ENCODE data around the gene FAM107A. TPM values are rescaled to one million over a fixed set of nuclear protein-coding genes. Genes with fewer than 3 reads are reported as not detected.

FAM107A gene
- total RNA-seq, 1 experiment from 2014 or later = not detected

DNA sequence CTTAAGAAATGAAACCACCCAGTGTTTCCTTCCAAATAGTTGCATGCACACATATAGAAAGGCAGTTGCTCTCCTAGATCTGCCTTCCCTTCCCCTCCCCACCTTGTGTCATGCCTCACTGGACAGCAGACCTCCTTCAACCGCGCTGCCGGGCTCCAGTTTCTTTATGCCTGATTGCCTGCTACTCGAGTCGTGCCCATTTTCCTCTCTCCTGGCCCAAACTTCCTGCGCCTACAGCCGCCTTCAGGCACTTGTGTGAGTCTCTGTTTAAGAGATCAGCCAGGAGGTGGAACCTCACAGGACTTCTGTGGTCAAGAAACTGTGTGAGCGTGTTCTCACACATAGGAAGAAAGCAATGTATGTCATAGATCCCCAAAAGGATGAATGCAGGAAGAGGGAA is 8.8 kb upstream of the FAM107A start:
- BruUV-seq (replicated peaks) = no TSS peak
- Histone ChIP-seq H3K9me3 (no peaks in the 10 kb centered on the region), H3K4me3 (ENCODE audit: low read depth, low read length) (no peak overlapping the region), H3K27me3 (replicated peaks; ENCODE audit: control insufficient read depth, insufficient read depth, low read length) (no peaks in the 10 kb centered on the region; the same call in none of the 2 replicates), H3K36me3 (ENCODE audit: control insufficient read depth, insufficient read depth, low read length) (no peaks in the 10 kb centered on the region), H3K4me1 (peaks cover 5% of the 10 kb centered on the region; the same call in 1 of the 2 replicates)
- DNase-seq = no peak
- ChIA-PET POLR2A (no interaction called here), CTCF (interaction anchor here (0.6 to 1.3 kb wide), 3 partner anchors 28 to 344 kb away, joined by 3 to 8 read pairs (median 4); no protein-coding TSS in a partner anchor)
- Mint-ChIP-seq H3K27ac (ENCODE audit: unreplicated experiment) (no peak overlapping the region), H3K27me3 (ENCODE audit: insufficient read depth, unreplicated experiment) (peaks cover 5% of the 10 kb centered on the region), H3K9me3 (ENCODE audit: unreplicated experiment) (peaks cover 6% of the 10 kb centered on the region), H3K4me3 (ENCODE audit: unreplicated experiment) (peak overlapping the region; percentile 82), H3K36me3 (ENCODE audit: insufficient read depth, unreplicated experiment) (no peaks in the 10 kb centered on the region), H3K4me1 (ENCODE audit: low read depth, unreplicated experiment) (peaks cover 9% of the 10 kb centered on the region)
- intact Hi-C loops (cut with micrococcal nuclease; ENCODE audit: unreplicated experiment) = loop anchor here (1.0 kb wide), 2 partner anchors 18 to 44 kb away; no protein-coding TSS in a partner anchor
- TF ChIP-seq, protein P1, sequence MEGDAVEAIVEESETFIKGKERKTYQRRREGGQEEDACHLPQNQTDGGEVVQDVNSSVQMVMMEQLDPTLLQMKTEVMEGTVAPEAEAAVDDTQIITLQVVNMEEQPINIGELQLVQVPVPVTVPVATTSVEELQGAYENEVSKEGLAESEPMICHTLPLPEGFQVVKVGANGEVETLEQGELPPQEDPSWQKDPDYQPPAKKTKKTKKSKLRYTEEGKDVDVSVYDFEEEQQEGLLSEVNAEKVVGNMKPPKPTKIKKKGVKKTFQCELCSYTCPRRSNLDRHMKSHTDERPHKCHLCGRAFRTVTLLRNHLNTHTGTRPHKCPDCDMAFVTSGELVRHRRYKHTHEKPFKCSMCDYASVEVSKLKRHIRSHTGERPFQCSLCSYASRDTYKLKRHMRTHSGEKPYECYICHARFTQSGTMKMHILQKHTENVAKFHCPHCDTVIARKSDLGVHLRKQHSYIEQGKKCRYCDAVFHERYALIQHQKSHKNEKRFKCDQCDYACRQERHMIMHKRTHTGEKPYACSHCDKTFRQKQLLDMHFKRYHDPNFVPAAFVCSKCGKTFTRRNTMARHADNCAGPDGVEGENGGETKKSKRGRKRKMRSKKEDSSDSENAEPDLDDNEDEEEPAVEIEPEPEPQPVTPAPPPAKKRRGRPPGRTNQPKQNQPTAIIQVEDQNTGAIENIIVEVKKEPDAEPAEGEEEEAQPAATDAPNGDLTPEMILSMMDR (IDR thresholded peaks at IDR 0.05; ENCODE audit: insufficient read depth in 1 of 2, low read depth in 1 of 2, low read length in 1 of 2, severe bottlenecking in 1 of 2, unreplicated experiment in 1 of 2) = no peak

DNA sequence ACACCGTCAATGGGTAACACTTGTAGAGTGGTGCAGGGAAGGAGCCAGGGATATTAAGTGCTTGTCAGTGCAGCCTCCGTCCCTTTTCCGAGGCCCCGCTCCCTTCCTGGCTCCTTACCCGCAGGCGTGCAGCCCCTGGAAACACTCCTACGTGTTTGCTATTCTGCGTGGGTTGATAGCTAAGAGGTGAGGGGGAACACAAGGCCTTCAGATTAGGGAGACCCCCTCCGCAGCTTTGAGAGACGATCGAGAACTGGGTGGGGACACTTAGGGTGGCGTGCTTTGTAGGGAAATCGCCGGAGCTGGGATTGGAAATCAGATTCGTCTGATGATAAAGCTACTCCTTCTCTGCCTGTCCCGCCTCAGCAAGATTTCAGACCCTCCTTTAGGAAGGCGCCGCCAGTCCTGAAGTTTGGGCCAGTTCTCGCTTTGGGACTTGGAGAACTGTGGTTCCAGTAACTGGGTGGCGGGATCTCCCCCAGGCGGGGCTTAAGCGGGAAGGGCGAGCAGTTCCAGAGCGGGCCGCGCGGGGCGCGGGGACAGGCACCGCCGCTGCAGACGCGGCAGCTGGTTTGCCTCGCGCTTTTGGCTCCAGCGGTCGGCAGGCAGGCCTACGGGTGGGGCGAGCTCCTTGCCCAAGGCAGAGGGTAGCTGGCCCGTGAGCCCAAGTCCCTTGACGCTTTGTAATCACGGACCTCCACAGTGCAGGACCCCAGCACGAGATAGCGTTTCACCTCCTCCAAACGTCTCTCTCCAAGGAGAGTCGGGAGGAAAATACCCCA is 8.0 kb upstream of the FAM107A start:
- Histone ChIP-seq H3K36me3 (ENCODE audit: control insufficient read depth, insufficient read depth, low read length) (no peaks in the 10 kb centered on the region), H3K4me1 (peaks cover 9% of the 10 kb centered on the region; the same call in 1 of the 2 replicates), H3K27me3 (replicated peaks; ENCODE audit: control insufficient read depth, insufficient read depth, low read length) (no peaks in the 10 kb centered on the region; the same call in none of the 2 replicates), H3K4me3 (ENCODE audit: low read depth, low read length) (peak overlapping the region; percentile 43), H3K9me3 (no peaks in the 10 kb centered on the region)
- peak; percentile 75 to 83 for DNase-seq
- H3K9me3 Mint-ChIP-seq (ENCODE audit: unreplicated experiment) = peaks cover 6% of the 10 kb centered on the region
- CTCF ChIA-PET = interaction anchor here (0.6 to 1.3 kb wide), 3 partner anchors 27 to 345 kb away, joined by 3 to 8 read pairs (median 4); no protein-coding TSS in a partner anchor
- no peaks in the 10 kb centered on the region for H3K36me3 Mint-ChIP-seq (ENCODE audit: insufficient read depth, unreplicated experiment)
- peak overlapping the region; percentile 82 for H3K4me3 Mint-ChIP-seq (ENCODE audit: unreplicated experiment)
- BruUV-seq (replicated peaks) = no TSS peak
- TF ChIP-seq, protein P1 (IDR thresholded peaks at IDR 0.05; ENCODE audit: insufficient read depth in 1 of 2, low read depth in 1 of 2, low read length in 1 of 2, severe bottlenecking in 1 of 2, unreplicated experiment in 1 of 2) = peak; percentile 80 to 81
- H3K27me3 Mint-ChIP-seq (ENCODE audit: insufficient read depth, unreplicated experiment) = peaks cover 5% of the 10 kb centered on the region
- POLR2A ChIA-PET = interaction anchor here (0.6 kb wide), 1 partner anchor 164 kb away, joined by 3 read pairs; no protein-coding TSS in a partner anchor
- H3K27ac Mint-ChIP-seq (ENCODE audit: unreplicated experiment) = no peak overlapping the region
- H3K4me1 Mint-ChIP-seq (ENCODE audit: low read depth, unreplicated experiment) = peaks cover 9% of the 10 kb centered on the region
- intact Hi-C loops (cut with micrococcal nuclease; ENCODE audit: unreplicated experiment) = loop anchor here (1.0 kb wide), 2 partner anchors 17 to 45 kb away; no protein-coding TSS in a partner anchor

DNA sequence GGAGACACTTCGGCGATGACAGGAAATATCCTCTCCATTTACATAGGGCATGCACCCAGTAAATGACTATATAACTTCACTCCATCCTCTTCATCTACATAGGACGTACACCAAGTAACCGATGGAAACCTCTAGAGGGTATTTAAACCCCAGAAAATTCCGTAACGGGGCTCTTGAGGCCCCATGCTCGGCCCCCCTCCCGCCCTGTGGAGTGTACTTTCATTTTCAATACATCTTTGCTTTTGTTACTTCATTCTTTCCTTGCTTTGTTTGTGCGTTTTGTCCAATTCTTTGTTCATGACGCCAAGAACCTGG is 7.5 kb upstream of the FAM107A start:
- ChIA-PET CTCF (interaction anchor here (0.6 to 1.3 kb wide), 2 partner anchors 45 to 49 kb away, joined by 3 to 8 read pairs; no protein-coding TSS in a partner anchor), POLR2A (no interaction called here)

More for the DNA sequence above, 7.5 kb upstream of the FAM107A start:
- BruUV-seq (replicated peaks) = no TSS peak
- Histone ChIP-seq H3K4me3 (ENCODE audit: low read depth, low read length) (peak overlapping the region; percentile 43), H3K36me3 (ENCODE audit: control insufficient read depth, insufficient read depth, low read length) (no peaks in the 10 kb centered on the region), H3K27me3 (replicated peaks; ENCODE audit: control insufficient read depth, insufficient read depth, low read length) (no peaks in the 10 kb centered on the region; the same call in none of the 2 replicates), H3K9me3 (no peaks in the 10 kb centered on the region), H3K4me1 (peaks cover 9% of the 10 kb centered on the region; the same call in 1 of the 2 replicates)
- Mint-ChIP-seq H3K9me3 (ENCODE audit: unreplicated experiment) (peaks cover 6% of the 10 kb centered on the region), H3K27me3 (ENCODE audit: insufficient read depth, unreplicated experiment) (peaks cover 5% of the 10 kb centered on the region), H3K27ac (ENCODE audit: unreplicated experiment) (no peak overlapping the region), H3K4me1 (ENCODE audit: low read depth, unreplicated experiment) (peaks cover 9% of the 10 kb centered on the region), H3K36me3 (ENCODE audit: insufficient read depth, unreplicated experiment) (no peaks in the 10 kb centered on the region), H3K4me3 (ENCODE audit: unreplicated experiment) (peak overlapping the region; percentile 82)
- intact Hi-C loops (cut with micrococcal nuclease; ENCODE audit: unreplicated experiment) = loop anchor here (1.0 kb wide), 2 partner anchors 16 to 46 kb away; no protein-coding TSS in a partner anchor
- no peak for DNase-seq
- TF ChIP-seq, protein P1 (IDR thresholded peaks at IDR 0.05; ENCODE audit: insufficient read depth in 1 of 2, low read depth in 1 of 2, low read length in 1 of 2, severe bottlenecking in 1 of 2, unreplicated experiment in 1 of 2) = no peak

All from Caco-2 (cell line).